GM10248 (cell line): ENCODE results near the gene NOP9.

Experiments
- CTCF ChIA-PET: fragments of 300-600 bp; sonication (Branson Sonifier 250); formaldehyde crosslinking; extraction: SDS; loops from one replicate; lab custom pipeline; 2021; ENCODE audit warnings: antibody characterized with exemption; lab: Yijun Ruan, JAX
- POLR2A ChIA-PET: fragments of 350-650 bp; sonication (Branson Sonifier 250); formaldehyde crosslinking; extraction: SDS; loops from one replicate; lab custom pipeline; 2020; ENCODE audit warnings: antibody characterized with exemption; lab: Yijun Ruan, JAX
- DNase-seq: peaks from one replicate; pipeline ENCODE4 v3.0.0; 2012; ENCODE audit errors: extremely low spot score
- CTCF ChIP-seq: IDR thresholded peaks from 2 replicates; pipeline ENCODE4 v1.5.1; 2012; ENCODE audit warnings: mild to moderate bottlenecking, low read depth; ENCODE audit errors: extremely low read depth, missing control alignments, control extremely low read depth

Gene NOP9

GRCh38 chr14:24300326-24300980 lies 803 bp downstream of the NOP9 start:
- POLR2A ChIA-PET, result interaction anchor here (1.0 to 1.2 kb wide), 3 partner anchors 8 to 143 kb away, joined by 3 to 4 read pairs (median 4); partner anchors contain the start of genes CIDEB and TINF2
- no peak for TF ChIP-seq CTCF
- CTCF ChIA-PET, result interaction anchor here (0.9 to 15.5 kb wide), 13 partner anchors 9 to 210 kb away, joined by 3 to 323 read pairs (median 5); partner anchors contain the start of genes CIDEB, GMPR2, LTB4R and LTB4R2
- DNase-seq, result no peak

GRCh38 chr14:24304019-24304387 lies 4.4 kb downstream of the NOP9 start:
- CTCF ChIA-PET, result interaction anchor here (0.9 to 15.5 kb wide), 5 partner anchors 24 to 189 kb away, joined by 3 to 323 read pairs (median 3); partner anchors contain the start of genes DCAF11, NRL and TINF2
- POLR2A ChIA-PET, result no interaction called here
- no peak for TF ChIP-seq CTCF

GRCh38 chr14:24307156-24307574 lies 7.5 kb downstream of the NOP9 start:
- no peak for DNase-seq
- CTCF ChIA-PET, result interaction anchor here (1.1 to 10.4 kb wide), 33 partner anchors 9 to 250 kb away, joined by 3 to 155 read pairs (median 12); partner anchors contain the start of genes ADCY4, CBLN3, CHMP4A and DHRS1
- POLR2A ChIA-PET, result no interaction called here
- TF ChIP-seq CTCF, result no peak

More at GRCh38 chr14:24304019-24304387, 4.4 kb downstream of the NOP9 start:
- no peak for DNase-seq

DNA sequence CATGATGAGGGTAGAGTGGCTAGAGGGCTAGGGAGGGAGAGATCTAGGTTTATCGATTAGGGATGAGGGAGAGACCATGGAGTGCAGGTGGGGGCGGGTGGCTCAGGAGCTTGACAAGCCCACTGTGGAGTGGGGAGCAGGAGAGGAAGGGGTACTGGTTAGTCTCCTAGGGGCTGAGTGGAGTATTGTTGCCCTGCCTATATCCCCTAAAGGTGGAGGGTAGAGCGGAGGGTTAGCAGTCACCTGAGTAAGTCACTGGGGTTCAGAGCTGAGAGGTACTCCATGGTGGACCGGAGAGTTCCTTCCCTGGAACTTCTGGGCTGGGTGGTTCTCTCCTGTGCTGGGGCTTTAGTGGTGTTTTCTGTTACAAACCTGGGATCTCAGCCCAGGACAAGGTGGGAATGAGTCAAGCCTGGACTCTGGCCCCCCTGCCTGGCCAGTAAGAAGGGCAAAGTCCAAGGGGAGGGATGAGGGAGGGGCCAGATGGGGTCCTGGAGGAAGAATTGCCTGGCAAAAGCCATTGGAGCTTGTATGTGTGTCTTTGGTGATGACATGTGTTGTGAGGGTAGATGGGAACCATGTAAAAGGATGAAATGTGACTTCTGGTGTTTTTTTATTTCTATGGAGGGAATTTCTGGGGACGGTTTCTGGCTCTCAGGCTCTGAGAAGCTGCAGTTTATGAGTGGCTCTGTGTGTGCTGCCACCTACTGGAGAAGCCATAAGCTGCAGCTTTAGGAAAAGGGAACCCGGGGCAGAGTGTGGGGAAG lies 8.1 kb downstream of the NOP9 start, which contains the start of gene CIDEB:
Gene CIDEB (minus strand): TSS at position 403 of the 767 bp plus-strand sequence. CDS start 119 bp downstream, at position 284.
- POLR2A ChIA-PET, result interaction anchor here (0.6 to 1.2 kb wide), 5 partner anchors 8 to 134 kb away, joined by 3 to 5 read pairs (median 3); partner anchors contain the start of genes DHRS1, NOP9 and TINF2
- DNase-seq, result peak; percentile 74
- CTCF ChIA-PET, result interaction anchor here (0.7 to 10.4 kb wide), 59 partner anchors 9 to 719 kb away, joined by 3 to 155 read pairs (median 5); partner anchors contain the start of genes ADCY4, CBLN3, CHMP4A and DHRS1
- TF ChIP-seq CTCF, result peak; percentile 93

DNA sequence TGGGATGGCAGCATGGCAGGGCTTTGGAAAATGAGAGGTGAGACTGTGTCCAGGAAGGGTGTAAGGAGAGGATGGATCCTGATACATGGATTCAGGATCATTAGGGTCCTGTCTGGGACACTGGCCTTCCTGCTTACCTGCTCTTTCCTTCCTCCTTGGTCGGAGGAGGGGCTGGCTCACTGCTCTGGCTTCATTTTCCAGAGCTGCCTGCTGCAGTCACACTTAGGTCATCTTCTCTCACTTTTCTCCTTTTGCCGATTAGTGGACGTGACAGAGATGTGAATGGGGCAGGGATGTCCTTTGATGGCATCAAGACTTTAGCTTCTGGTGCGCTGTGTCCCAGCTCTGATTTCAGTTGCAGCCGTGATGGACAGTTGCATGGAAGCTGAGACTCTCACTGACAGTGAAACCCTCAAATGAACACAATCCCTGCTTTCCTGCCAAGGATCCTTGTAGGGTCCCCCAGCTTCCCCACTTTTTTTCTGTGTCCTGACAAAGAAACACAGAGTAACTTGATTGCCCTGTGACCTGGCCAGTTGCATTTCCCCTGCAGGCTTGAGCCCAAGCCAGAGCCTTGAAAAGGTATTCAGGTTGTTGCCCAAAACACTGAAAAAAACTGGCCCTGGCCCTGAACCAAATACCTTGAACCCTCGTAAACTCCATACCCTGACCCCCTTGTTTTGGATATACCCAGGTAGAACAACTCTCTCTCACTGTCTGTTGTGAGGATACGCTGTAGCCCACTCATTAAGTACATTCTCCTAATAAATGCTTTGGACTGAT lies 8.9 kb downstream of the NOP9 start:
- peak; percentile 9 for TF ChIP-seq CTCF
- POLR2A ChIA-PET, result interaction anchor here (0.8 to 1.2 kb wide), 4 partner anchors 9 to 133 kb away, joined by 3 to 5 read pairs (median 4); partner anchors contain the start of genes DHRS1, NOP9 and TINF2
- CTCF ChIA-PET, result interaction anchor here (0.7 to 10.4 kb wide), 56 partner anchors 8 to 719 kb away, joined by 3 to 155 read pairs (median 6); partner anchors contain the start of genes ADCY4, CBLN3, CHMP4A and DHRS1
- no peak for DNase-seq
